ENCODE measurements around the gene HS6ST2.

The HS6ST2 gene

GRCh38 chrX:132961511-132961910, 3.1 kb upstream of the HS6ST2 start:
- DNase-seq (ENCODE audit: low read depth) = no peak
- H3K4me3 ChIP-seq (ENCODE audit: control insufficient read depth, low read depth, low read length) = no peak overlapping the region
- TF ChIP-seq CTCF (IDR thresholded peaks at IDR 0.05; ENCODE audit: control insufficient read depth, insufficient read depth, low read depth, low read length, missing control alignments) = no peak

GRCh38 chrX:132957211-132958090, 978 bp downstream of the HS6ST2 start:
- H3K4me3 ChIP-seq (ENCODE audit: control insufficient read depth, low read depth, low read length) = no peak overlapping the region; the same call in 1 of the 2 replicates
- DNase-seq (ENCODE audit: low read depth) = no peak
- no peak for TF ChIP-seq CTCF (IDR thresholded peaks at IDR 0.05; ENCODE audit: control insufficient read depth, insufficient read depth, low read depth, low read length, missing control alignments)

- DNase-seq (ENCODE audit: low read depth) = no peak
Measured at GRCh38 chrX:132956421-132957210, 1.8 kb downstream of the HS6ST2 start.

GRCh38 chrX:132955690-132956089, 2.7 kb downstream of the HS6ST2 start:
- H3K4me3 ChIP-seq (ENCODE audit: control insufficient read depth, low read depth, low read length) = no peak overlapping the region
- no peak for TF ChIP-seq CTCF (IDR thresholded peaks at IDR 0.05; ENCODE audit: control insufficient read depth, insufficient read depth, low read depth, low read length, missing control alignments)
- DNase-seq (ENCODE audit: low read depth) = no peak

More at GRCh38 chrX:132956421-132957210, 1.8 kb downstream of the HS6ST2 start:
- no peak overlapping the region; the same call in 1 of the 2 replicates for H3K4me3 ChIP-seq (ENCODE audit: control insufficient read depth, low read depth, low read length)
- no peak for TF ChIP-seq CTCF (IDR thresholded peaks at IDR 0.05; ENCODE audit: control insufficient read depth, insufficient read depth, low read depth, low read length, missing control alignments)

GRCh38 chrX:132954323-132954722, 4.1 kb downstream of the HS6ST2 start:
- DNase-seq (ENCODE audit: low read depth) = no peak

More at GRCh38 chrX:132954323-132954722, 4.1 kb downstream of the HS6ST2 start:
- no peak overlapping the region for H3K4me3 ChIP-seq (ENCODE audit: control insufficient read depth, low read depth, low read length)
- TF ChIP-seq CTCF (IDR thresholded peaks at IDR 0.05; ENCODE audit: control insufficient read depth, insufficient read depth, low read depth, low read length, missing control alignments) = no peak
